GM21529 (cell line): ENCODE results near the gene VPS18.

Experiments
- ATAC-seq: cut with Tn5 transposase; IDR thresholded peaks from one replicate; pipeline ENCODE4 v1.9.1; 2021; ENCODE audit not compliant: unreplicated experiment

VPS18 gene

DNA sequence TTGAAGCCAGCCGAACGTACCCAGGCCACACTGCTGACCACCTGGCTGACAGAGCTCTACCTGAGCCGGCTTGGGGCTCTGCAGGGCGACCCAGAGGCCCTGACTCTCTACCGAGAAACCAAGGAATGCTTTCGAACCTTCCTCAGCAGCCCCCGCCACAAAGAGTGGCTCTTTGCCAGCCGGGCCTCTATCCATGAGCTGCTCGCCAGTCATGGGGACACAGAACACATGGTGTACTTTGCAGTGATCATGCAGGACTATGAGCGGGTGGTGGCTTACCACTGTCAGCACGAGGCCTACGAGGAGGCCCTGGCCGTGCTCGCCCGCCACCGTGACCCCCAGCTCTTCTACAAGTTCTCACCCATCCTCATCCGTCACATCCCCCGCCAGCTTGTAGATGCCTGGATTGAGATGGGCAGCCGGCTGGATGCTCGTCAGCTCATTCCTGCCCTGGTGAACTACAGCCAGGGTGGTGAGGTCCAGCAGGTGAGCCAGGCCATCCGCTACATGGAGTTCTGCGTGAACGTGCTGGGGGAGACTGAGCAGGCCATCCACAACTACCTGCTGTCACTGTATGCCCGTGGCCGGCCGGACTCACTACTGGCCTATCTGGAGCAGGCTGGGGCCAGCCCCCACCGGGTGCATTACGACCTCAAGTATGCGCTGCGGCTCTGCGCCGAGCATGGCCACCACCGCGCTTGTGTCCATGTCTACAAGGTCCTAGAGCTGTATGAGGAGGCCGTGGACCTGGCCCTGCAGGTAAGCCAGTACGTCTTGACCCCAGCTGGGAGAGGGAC lies 6.2 kb downstream of the VPS18 start:
- no peak for ATAC-seq

DNA sequence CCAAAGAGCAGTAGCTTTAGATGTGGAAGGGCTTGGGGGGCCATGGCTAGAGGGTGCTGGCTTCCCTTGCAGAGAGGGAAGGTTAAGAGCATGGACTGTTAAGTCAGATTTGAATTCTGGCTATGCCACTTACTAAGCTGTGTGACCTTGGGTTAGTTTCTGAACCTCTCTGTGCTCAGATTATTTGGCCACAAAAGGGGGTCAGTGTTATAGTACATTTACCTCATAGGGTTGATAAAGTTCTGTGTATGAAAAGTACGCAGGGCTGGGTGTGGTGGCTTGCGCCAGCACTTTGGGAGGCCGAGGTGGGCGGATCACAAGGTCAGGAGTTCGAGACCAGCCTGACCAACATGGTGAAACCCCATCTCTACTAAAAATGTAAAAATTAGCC lies 6.8 kb downstream of the VPS18 start:
- ATAC-seq: no peak

DNA sequence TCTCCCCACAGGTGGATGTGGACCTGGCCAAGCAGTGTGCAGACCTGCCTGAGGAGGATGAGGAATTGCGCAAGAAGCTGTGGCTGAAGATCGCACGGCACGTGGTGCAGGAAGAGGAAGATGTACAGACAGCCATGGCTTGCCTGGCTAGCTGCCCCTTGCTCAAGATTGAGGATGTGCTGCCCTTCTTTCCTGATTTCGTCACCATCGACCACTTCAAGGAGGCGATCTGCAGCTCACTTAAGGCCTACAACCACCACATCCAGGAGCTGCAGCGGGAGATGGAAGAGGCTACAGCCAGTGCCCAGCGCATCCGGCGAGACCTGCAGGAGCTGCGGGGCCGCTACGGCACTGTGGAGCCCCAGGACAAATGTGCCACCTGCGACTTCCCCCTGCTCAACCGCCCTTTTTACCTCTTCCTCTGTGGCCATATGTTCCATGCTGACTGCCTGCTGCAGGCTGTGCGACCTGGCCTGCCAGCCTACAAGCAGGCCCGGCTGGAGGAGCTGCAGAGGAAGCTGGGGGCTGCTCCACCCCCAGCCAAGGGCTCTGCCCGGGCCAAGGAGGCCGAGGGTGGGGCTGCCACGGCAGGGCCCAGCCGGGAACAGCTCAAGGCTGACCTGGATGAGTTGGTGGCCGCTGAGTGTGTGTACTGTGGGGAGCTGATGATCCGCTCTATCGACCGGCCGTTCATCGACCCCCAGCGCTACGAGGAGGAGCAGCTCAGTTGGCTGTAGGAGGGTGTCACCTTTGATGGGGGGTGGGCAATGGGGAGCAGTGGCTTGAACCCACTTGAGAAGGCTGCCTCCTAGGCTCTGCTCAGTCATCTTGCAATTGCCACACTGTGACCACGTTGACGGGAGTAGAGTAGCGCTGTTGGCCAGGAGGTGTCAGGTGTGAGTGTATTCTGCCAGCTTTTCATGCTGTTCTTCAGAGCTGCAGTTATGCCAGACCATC lies 8.6 kb downstream of the VPS18 start:
- ATAC-seq: no peak

DNA sequence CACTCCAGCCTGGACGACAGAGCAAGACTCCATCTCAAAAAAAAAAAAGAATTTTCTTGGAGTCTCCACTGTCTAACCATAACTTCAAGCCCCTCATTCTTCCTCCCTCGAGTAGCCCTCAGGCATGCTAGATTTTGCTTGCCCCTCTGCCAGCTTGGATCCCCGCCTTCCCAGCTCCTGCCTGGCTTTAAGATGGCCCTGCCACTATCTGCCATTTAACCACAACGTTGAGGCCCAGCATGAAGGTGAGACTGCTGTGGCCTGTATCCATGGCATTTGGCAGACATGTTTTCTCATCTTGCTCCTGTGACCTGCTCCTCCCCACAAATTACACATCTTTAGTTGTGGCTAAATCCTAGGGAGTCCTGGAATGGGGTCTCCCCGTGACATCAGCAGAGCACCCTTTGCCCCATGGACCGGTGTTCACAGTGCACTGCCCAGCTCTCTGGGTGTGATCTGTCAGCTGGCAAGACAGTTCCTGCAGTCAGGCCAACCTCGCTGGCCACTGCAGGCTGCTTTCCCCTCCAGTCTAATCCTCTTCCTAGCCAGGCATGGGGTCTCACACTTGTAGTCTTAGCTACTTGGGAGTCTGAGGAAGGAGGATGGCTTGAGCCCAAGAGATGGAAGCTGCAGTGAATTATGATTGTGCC lies 10.4 kb downstream of the VPS18 start:
- no peak for ATAC-seq

DNA sequence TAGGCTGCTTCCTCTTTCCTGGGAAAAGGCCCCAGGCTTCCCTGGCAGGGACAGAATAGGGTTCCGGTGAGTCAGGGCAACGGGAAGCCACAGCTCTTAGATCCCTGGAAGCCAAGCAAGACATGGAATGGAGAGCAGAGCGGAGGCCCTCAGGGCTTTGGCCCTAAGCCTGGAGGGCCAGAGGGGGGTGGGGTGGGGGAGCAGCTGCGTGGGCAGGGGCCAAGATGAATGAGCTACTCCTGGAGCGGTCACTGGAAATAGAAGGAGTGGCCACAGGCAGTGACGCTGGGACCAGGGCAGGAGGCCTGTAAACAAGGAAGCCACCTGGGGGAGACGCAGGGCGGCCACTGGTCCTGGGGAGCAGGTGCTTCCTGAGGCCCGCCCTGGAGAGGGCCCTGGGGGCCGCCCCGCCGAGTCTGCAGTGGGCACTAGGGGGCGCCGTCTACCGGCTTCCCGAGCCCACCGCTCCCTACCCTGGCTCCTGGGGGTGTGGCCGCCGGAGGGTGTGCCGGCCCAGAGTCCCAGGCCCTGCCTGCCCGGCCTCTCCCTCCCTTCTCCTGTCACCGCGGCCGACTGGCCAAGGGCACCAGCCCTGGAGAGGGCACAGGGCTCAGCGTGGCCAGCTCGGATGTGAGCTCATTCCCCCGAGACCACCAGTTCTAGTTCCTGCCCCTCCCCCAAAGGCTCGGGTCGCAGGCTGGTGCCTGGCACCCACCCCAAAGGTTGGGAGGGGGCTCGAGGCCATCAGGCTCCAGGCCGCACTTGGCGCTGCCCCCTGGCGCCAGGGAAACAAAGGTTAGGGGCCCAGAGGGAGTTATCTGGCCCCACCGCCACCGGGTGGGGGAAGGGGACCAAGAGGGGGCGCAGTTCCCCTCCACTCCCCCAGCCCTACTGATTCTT lies 12.1 kb downstream of the VPS18 start:
- ATAC-seq: peak; percentile 74

DNA sequence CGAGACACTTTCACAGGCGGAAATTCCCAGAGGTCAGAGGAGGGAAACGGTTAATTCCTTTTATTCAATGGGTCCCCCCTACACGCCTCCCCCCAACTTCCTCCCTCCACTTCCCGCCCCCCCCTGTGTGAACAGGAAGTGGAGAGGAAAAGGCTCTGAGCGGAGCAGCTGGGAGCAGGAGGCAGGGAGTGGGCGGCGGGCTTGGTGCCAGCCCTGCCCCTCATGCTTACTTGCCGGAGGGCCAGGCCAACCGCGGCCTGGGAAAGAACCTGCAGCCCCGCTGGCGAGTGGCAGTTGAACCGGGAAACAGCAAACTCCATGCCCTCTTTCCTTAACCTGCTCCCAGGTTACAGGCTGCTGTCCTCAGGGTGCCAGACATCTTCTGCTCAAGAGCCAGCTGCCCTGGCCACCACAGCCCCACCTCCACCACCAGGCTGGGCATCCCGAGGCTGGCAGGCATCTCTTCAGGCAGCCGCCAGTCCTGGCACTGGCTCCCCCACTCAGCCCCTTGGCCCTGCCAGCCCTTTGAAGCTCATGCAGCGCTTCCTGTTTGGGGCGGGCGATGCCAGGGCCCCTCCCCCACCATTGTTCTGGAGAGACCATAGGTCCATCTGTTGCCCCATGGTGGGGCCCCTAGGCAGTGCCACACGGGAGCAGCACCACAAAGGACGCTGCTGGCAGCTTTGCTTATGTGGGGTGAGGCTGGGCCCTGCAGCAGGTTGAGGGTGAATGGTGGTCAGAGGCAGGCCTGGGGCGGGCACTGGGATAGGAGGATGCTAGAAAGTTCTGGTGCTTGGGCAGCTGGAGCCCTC lies 12.9 kb downstream of the VPS18 start:
- no peak for ATAC-seq

DNA sequence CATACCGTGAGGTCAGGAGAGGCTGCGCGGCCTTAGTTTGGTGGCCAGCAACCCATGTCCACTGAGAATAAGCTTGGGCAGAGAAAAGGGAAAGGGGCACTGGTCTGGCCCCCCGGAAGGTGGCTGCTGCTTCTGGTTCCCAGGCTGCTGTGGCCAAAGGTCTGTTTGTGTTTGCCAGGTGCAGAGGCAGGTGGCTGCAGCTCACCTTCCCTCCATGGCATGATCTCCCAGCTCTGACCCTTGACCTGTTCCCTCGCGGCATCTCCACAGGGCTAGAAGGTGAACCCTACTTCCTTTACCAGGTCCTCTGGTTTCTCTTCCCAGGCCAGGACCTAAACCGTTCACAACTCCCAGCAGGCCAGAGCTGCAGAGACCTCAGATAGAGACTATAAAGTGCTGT lies 13.8 kb downstream of the VPS18 start:
- ATAC-seq: no peak

DNA sequence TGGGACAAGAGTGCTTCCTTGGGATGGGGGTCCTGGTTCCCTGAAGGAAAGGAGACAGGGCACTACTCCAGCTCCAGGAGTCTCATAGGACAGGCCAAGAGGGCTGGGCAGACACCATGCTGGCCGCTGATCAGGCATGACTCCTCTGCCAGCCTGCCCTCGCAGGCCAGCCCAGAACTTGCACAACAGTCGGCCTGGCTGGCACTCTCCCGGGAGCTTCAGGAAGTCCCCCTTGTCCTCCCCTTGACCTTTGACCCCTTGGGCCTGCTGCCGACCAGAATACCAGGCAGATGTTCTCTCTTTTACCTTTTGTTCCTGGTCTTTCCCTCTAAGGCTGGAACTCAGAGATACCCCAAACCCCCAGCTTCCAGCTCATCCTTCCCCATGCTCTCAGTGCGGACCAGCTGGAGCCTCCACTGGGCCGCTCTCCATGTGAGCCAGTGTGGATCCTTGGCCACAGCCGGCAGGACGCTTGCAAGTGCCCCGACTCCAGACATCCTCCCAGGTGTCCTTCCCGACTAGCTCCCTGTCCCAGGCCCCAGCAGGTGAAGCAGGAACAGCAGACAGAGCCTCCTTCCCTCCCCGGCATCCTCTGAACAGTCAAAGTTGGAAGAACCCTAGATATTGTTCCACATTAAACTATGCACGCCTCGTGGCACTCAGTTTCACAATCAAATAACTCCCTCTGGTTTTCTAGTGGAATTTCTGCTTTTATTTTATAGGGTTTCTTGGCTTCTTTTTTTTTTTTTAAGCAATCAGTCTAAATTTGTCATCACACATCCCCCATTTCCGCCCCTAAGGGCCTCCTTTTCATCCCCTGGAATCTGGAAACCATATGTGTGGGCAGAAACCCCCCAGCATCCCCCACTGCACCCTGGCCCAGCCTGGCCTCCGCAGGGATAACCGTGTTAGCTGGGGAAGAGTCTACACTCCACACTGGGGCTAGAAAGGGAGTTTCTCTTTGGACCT lies 15.7 kb downstream of the VPS18 start:
- no peak for ATAC-seq

DNA sequence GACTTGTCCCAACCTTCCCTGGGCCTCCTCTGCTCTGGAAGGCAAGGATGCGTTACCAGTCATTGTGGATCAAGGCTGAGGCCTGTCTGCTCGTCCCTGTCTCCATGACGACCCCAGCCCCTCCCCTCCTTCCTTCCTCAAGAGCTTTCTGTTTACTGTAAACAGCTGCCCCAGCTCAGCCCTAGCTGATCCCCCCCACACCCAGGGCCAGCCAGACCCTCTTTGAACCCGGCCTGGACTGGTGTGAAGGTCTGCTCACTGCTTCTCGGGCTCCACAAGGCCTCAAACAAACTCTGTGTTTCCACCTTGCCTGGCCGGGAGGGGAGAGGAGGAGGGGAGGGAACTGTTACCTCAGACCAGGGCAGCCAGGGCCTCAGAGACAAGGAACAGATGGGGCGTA lies 16.9 kb downstream of the VPS18 start:
- no peak for ATAC-seq

DNA sequence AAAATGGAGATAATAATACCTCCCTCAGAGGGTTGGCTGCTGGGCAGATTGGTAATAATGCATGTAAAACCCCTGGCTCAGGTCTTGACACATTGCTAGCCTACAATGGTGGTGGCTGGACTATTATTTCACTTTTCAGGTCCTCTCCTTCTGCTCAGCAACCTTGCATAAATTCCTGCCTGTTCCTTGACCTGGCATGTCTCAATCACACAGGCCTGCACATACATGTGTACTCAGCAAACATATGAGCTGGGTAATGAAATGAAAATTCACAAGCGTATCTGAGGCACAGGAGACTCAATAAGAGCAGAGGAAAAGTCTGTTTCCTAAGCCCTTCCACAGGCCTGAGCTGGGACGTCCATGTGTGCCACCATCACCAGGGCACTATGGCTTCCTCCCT lies 17.4 kb downstream of the VPS18 start:
- no peak for ATAC-seq

DNA sequence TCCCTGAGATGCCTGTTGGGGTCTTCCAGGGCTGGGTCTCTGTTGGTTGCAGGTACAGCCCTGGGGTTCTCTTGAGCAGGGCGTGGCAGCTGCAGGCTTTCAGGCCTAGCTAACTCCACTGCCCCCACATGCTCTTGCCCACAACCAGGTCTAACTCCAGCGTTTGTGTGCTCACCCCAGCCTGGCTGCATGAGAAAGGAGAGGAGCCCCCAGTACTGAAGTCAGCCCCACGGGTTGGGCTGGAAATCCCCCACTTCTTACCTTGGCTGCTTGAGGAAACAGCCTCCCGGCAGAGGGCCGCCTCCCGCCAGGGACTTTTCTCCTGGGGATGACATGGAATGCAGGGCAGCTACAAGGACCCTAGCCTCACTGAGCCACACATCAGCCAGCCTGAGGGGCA lies 18.2 kb downstream of the VPS18 start:
- ATAC-seq: no peak

DNA sequence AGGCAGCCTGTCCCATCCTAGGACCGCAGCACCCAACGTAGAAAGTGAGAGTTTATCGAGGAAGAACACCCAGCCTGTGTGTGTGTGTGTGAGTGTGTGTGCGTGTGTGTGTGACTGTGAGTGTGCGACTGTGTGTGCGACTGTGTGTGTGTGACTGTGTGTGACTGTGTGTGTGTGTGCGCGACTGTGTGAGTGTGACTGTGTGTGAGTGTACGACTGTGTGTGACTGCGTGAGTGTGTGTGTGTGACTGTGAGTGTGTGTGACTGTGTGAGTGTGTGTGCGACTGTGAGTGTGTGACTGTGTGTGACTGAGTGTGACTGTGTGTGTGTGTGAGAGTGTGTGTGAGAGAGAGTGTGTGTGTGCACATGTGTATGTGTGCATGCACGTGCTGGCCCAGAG lies 19.8 kb downstream of the VPS18 start:
- ATAC-seq: no peak

DNA sequence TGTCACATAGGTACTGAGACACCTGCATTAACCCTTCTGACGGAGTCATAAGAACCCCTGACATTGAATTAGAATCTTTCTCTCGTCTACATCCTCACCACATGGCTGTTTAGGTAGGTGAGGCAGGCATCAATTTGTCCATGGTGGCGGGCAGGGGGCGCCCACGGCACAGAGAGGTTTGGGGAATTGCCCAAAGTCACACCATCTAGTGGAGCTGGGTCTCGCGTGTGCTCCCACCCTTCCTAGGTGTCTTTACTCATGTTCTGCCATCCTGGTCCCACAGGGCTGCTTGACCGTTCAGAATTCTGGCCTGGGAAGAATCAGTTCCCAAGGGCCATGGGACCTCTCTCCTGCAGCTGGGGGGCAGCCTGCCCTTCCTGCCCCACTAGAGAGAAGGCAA lies 20.2 kb downstream of the VPS18 start:
- ATAC-seq: no peak

DNA sequence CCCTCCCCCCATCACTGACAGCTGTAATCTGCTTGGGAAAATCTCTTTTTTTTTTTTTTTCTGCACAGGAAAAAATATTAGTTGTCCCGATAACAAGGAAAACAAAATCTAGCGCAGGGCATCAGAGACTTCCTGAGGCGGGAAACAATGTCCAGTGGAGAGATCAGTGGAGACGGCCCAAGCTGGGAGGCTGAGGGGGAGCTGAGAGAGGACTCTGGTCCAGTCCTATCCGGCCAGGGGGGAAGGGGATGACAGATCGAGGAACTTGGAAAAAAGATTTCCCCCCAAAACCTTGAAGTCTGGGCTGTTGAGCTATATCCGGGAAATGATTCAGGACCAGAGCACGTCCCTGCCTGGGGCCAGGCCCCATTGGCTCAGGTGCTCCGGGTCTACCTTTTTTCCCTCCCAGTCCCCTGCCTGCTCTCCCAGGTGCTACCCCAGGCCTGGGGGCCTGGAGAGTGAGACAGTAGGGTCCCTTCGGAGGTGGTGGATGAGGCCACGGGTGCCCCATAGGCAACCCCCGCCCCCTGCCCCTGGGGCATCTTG lies 20.9 kb downstream of the VPS18 start:
- no peak for ATAC-seq

DNA sequence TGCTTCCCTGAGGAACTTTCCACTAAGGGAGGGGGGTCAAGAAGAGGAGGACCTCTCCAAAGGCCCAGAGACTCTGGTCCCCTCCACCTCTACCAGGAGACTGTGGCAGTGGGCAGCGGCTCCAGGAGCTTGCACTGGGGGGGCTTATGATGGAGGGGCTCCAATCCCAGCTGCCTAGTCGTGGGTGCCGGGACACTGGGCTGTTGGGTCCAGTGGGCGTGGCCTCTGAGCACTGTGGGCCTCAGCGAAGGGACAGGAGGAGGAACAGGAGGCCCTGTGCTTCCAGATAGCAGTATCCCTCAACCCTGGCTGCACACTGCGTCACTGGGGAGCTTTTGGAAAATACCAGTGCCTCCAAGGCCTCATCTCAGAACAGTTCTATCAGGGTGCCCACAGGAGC lies 21.4 kb downstream of the VPS18 start:
- ATAC-seq: no peak

DNA sequence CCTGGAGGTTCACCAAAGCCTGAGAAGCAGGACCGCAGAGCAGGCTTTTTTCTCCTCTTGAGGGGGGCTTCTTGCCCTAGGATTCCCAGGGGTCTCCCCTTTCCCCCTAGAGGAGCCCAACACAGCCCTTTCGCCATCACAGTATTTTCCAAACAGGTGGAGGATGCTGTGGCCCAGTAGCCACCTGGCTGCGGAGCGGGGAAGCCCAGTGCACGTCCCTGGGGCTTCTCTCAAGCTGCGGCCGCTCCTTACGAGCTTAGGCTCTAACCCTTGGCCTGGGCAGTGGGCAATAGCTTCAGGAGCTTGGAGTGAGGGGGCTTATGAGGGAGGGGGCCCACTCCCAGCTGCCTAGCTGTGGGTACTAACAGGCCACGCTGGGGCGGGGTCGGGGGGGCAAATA lies 23.3 kb downstream of the VPS18 start:
- ATAC-seq: no peak

DNA sequence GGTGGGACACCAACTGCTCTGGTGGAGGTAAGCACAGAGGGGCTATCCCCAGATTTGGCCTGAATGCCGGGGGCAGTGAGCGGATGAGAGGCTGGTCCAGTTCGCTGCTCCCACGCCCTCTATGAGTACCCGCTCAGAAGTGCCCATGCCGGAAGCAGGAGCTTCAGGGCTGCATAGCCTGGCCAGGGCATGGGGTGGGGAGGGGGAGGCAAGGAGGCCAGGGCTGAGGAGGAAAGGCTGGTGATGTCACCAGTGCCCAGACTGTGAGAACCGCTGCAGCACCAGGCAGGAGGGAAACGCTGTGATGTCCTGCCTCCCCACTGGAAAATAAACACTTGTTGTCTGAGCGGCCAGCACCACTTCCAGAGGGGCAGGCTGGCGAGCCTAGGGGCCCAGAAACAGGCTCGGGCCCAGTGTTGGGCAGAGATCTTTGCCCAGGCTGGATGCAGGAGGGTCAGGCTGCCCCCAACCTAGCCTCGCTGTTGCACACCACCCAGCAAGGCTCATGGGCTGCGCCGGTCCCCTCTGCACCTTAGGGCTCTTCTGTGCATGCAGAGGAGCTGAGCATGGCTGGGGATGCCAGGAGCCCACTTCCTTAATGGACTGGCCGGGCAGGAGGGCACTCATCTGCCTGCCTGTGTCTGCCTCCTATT lies 24.0 kb downstream of the VPS18 start:
- no peak for ATAC-seq
